NB4 (cell line): ENCODE results near the gene CDK11B.
A peak's percentile ranks its signal among the peaks of the same experiment; 100 is the strongest.

Experiments used
- DNase-seq: peaks from one replicate; pipeline ENCODE4 v3.0.0; 2010; ENCODE audit warnings: low read depth
- H3K4me3 ChIP-seq: one replicate; pipeline ENCODE4 v1.5.1; 2011; ENCODE audit warnings: mild to moderate bottlenecking, low read depth, low read length, moderate library complexity
- CTCF ChIP-seq: IDR thresholded peaks from one replicate; pipeline ENCODE4 v1.5.1; 2012; ENCODE audit warnings: low read depth, low read length
- MAX ChIP-seq: IDR thresholded peaks from 2 replicates; pipeline ENCODE4 v1.6.1; 2011; ENCODE audit warnings: low read depth, low read length
- MYC ChIP-seq: IDR thresholded peaks from 2 replicates; pipeline ENCODE4 v1.6.1; 2011; ENCODE audit warnings: low read depth, low read length
- POLR2A ChIP-seq: IDR thresholded peaks from 2 replicates; pipeline ENCODE4 v1.6.1; 2011; ENCODE audit warnings: mild to moderate bottlenecking; ENCODE audit not compliant: insufficient read length; ENCODE audit errors: extremely low read depth

The CDK11B gene

GRCh38 chr1:1631782-1632420 lies 26.9 kb downstream of the CDK11B start, which contains the start of gene MMP23B:
Gene MMP23B, plus strand, starts transcription at chr1:1632173. Its CDS starts 46 bp downstream, at chr1:1632219.
- no peak within 1 kb of the TSS for H3K4me3 ChIP-seq
- no peak for TF ChIP-seq MYC
- peak; percentile 38 for DNase-seq

GRCh38 chr1:1630965-1631781 lies 27.6 kb downstream of the CDK11B start:
- no peak for TF ChIP-seq POLR2A
- TF ChIP-seq MAX: no peak
- no peak for TF ChIP-seq CTCF
- no peak for TF ChIP-seq MYC
- no peak overlapping the region for H3K4me3 ChIP-seq
- peak; percentile 5 for DNase-seq

- no peak overlapping the region for H3K4me3 ChIP-seq
- no peak for DNase-seq
- TF ChIP-seq CTCF (no peak), MAX (no peak), MYC (no peak), POLR2A (no peak)
Observed at GRCh38 chr1:1630191-1630964, 28.4 kb downstream of the CDK11B start.

GRCh38 chr1:1629430-1630190 lies 29.2 kb downstream of the CDK11B start:
- no peak for DNase-seq
- H3K4me3 ChIP-seq: no peak overlapping the region
- TF ChIP-seq POLR2A (no peak), MAX (no peak), MYC (no peak), CTCF (no peak)

- no peak for DNase-seq
- no peak overlapping the region for H3K4me3 ChIP-seq
- TF ChIP-seq MAX (no peak), MYC (no peak), CTCF (no peak), POLR2A (no peak)
Observed at GRCh38 chr1:1628754-1629429, 29.9 kb downstream of the CDK11B start.
